ENCODE results near the gene ST3GAL4. TPM values are rescaled to one million over a fixed set of nuclear protein-coding genes. Genes with fewer than 3 reads are reported as not detected.

The ST3GAL4 gene
- total and polyA plus RNA-seq, 2 of the 8 experiments (the other 6 are each of a cell fraction or from before 2014, with no cell fraction given): 15.6 to 20.0 TPM

GRCh38 chr11:126407682-126408288 lies 52.3 kb downstream of the ST3GAL4 start:
- H2BK15ac ChIP-seq (ENCODE audit: low read length): no peak overlapping the region
- no peak overlapping the region for H2BK12ac ChIP-seq (ENCODE audit: low read depth, low read length)
- H3K9me3 ChIP-seq (ENCODE audit: insufficient read depth in 2 of 2, low read depth in 1 of 2, low read length in 1 of 2): no peaks in the 10 kb centered on the region
- no peaks in the 10 kb centered on the region; the same call in 1 of the 2 replicates for H3K23me2 ChIP-seq (ENCODE audit: low read depth, low read length)
- H3K27ac ChIP-seq (ENCODE audit: low read depth, low read length): no peak overlapping the region
- no peak overlapping the region for H3K14ac ChIP-seq (ENCODE audit: insufficient read length)
- no peak overlapping the region for H3K4me3 ChIP-seq (ENCODE audit: extremely low read depth in 1 of 4, insufficient read depth in 2 of 4, low read depth in 3 of 4, low read length in 4 of 4)
- H3K9ac ChIP-seq (replicated peaks in 1 of 4; ENCODE audit: extremely low read depth in 1 of 4, low read depth in 3 of 4, low read length in 3 of 4): no peak overlapping the region
- ChIA-PET POLR2A (ENCODE audit: partially characterized antibody) (interaction anchor here (1.4 kb wide), 1 partner anchor 103 kb away, joined by 4 read pairs; the partner anchor contains the start of gene DCPS), CTCF (ENCODE audit: partially characterized antibody) (interaction anchor here (1.1 to 1.5 kb wide), 2 partner anchors 32 to 97 kb away, joined by 3 to 5 read pairs; no protein-coding TSS in a partner anchor)
- H3K23ac ChIP-seq (ENCODE audit: insufficient read length): no peak overlapping the region
- H2BK120ac ChIP-seq (replicated peaks; ENCODE audit: low read depth, low read length): no peak overlapping the region
- H4K8ac ChIP-seq (ENCODE audit: extremely low read depth, insufficient read depth, low read length): no peak overlapping the region
- H4K91ac ChIP-seq (replicated peaks; ENCODE audit: insufficient read length, low read length): no peak overlapping the region
- H3K4me2 ChIP-seq (ENCODE audit: insufficient read depth in 1 of 2, low read depth in 2 of 2, low read length in 2 of 2): no peak overlapping the region
- no peak overlapping the region for H2BK5ac ChIP-seq (ENCODE audit: low read depth, low read length)
- no peaks in the 10 kb centered on the region for H3K79me2 ChIP-seq (ENCODE audit: control insufficient read depth in 1 of 2, insufficient read depth in 2 of 2, low read length in 2 of 2)
- peaks cover 4% of the 10 kb centered on the region for H3K79me1 ChIP-seq (ENCODE audit: low read depth, low read length)
- H3K36me3 ChIP-seq (ENCODE audit: control insufficient read depth in 2 of 4, insufficient read depth in 4 of 4, low read length in 3 of 4): peaks cover 0 to 4% (median 1%) of the 10 kb centered on the region in 4 experiments; a peak in 2 of 8 replicates
- H2AK5ac ChIP-seq (ENCODE audit: low read depth, low read length): no peak overlapping the region
- no peak overlapping the region for H4K5ac ChIP-seq (ENCODE audit: insufficient read length, low read depth, low read length)
- DNase-seq (ENCODE audit: low read depth in 1 of 2, low spot score in 2 of 2): no peak
- 89% methylated on average over 12 of the region's 15 CpGs; no CpG with 5 or more reads in 1 of the 2 experiments for WGBS, 2 experiments (ENCODE audit: extremely low coverage in 1 of 2, insufficient coverage in 1 of 2, insufficient read length in 1 of 2, insufficient replicate concordance in 2 of 2, low coverage in 1 of 2, low lambda C conversion rate in 2 of 2, missing lambda C conversion rate in 1 of 2)
- FAIRE-seq: no peak
- H3K4me1 ChIP-seq (replicated peaks in 1 of 4; ENCODE audit: control insufficient read depth in 3 of 4, insufficient read depth in 4 of 4, low read length in 3 of 4): peaks cover 0 to 11% (median 6%) of the 10 kb centered on the region in 4 experiments; a peak in 6 of 7 replicates
- H3K56ac ChIP-seq (replicated peaks; ENCODE audit: insufficient read length, low read depth, low read length): no peak overlapping the region
- H2AFZ ChIP-seq (ENCODE audit: low read length): no peak overlapping the region
- H4K20me1 ChIP-seq (replicated peaks in 1 of 2; ENCODE audit: control insufficient read depth in 1 of 2, insufficient read depth in 2 of 2, low read length in 2 of 2): no peaks in the 10 kb centered on the region
- no peaks in the 10 kb centered on the region for H3K27me3 ChIP-seq (replicated peaks in 1 of 4; ENCODE audit: control insufficient read depth in 3 of 4, extremely low read depth in 1 of 4, insufficient read depth in 3 of 4, low read length in 3 of 4)
- no peak overlapping the region for H2BK20ac ChIP-seq (ENCODE audit: low read length)
- H3K4ac ChIP-seq (replicated peaks; ENCODE audit: insufficient read length, low read depth, low read length): no peak overlapping the region
- no peak overlapping the region for H3K18ac ChIP-seq (ENCODE audit: extremely low read depth, low read length)
- TF ChIP-seq RAD21 (IDR thresholded peaks at IDR 0.05 in 1 of 2, conservative IDR thresholded peaks at IDR 0.05 in 1 of 2; ENCODE audit: low read depth in 2 of 2, low read length in 2 of 2) (no peak), MAX (IDR thresholded peaks at IDR 0.05) (no peak), SP4 (IDR thresholded peaks at IDR 0.05; ENCODE audit: low read length) (no peak), EP300 (IDR thresholded peaks at IDR 0.05; ENCODE audit: borderline replicate concordance in 1 of 2, low read depth in 2 of 2, low read length in 2 of 2) (no peak), POLR2AphosphoS5 (IDR thresholded peaks at IDR 0.05; ENCODE audit: low read depth, low read length) (no peak), CEBPB (IDR thresholded peaks at IDR 0.05; ENCODE audit: low read depth, low read length) (no peak), TCF12 (IDR thresholded peaks at IDR 0.05; ENCODE audit: low read depth, low read length) (no peak), GTF2F1 (IDR thresholded peaks at IDR 0.05; ENCODE audit: borderline replicate concordance, low read depth, low read length) (no peak), ATF3 (IDR thresholded peaks at IDR 0.05; ENCODE audit: insufficient read depth, low read depth, low read length) (no peak), NANOG (IDR thresholded peaks at IDR 0.05; ENCODE audit: insufficient read depth, low read depth, low read length, poor library complexity, severe bottlenecking) (no peak), ASH2L (IDR thresholded peaks at IDR 0.05; ENCODE audit: low read length) (no peak), JUN (IDR thresholded peaks at IDR 0.05; ENCODE audit: low read depth, low read length) (no peak)
